Inflammatory macrophage treated with lipopolysaccharide for 4 hours (primary cell): Measurements from ENCODE around the gene RAB6A.

Source experiments
- DNase-seq: peaks from one replicate; pipeline ENCODE4 v3.0.0-alpha.2; 2020

Gene RAB6A

DNA sequence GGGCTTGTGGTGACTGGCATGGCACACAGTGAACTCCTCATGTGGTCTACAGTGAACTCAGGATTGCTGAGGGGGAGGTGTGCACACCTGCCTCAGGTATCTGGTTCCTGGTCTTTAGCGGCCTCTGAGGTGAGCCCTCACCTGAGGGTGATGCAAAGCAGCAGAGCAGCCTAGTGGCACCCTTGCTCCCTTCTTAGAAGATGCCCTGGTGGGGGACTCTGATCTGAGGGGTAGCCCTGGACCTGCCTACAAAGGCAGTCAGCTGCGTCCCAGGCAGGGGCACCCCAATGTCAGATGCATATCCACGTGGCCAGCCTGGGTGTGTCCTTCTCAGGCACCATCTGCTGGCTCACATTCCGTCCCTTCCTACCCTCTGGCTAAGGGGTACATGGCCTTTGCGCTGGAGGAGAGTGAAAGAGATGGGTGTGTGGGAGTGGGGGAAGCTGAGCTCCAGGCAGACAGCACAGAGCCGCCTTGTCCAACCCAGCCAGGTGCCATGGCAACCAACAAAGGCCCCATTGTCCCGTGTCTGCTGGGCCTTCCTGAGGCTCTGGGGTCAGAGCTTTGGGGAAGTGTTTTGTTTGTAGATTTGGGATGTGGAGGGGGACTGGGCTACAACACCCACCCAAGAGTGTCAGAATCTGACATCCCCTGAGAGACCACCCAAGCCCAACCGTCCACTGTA is 108.7 kb downstream of the RAB6A start:
- DNase-seq: no peak

DNA sequence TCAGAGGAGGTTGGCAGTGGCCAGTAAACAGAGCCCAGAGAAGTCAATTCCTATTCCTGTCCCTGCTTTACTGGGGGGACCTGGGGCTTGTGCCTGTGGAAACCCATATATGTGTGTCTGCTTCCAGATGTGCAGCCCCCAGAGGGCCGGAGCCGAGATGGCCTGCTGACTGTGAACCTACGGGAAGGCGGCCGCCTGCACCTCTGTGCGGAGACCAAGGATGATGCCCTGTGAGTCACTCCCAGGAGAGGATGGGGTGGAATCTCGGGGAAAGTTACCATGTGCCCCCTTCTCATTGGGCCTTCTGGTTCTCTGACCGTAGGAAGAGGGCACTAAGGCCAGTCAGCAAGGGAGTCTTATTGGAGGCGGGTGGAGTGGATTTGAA is 109.2 kb downstream of the RAB6A start:
- DNase-seq: no peak

DNA sequence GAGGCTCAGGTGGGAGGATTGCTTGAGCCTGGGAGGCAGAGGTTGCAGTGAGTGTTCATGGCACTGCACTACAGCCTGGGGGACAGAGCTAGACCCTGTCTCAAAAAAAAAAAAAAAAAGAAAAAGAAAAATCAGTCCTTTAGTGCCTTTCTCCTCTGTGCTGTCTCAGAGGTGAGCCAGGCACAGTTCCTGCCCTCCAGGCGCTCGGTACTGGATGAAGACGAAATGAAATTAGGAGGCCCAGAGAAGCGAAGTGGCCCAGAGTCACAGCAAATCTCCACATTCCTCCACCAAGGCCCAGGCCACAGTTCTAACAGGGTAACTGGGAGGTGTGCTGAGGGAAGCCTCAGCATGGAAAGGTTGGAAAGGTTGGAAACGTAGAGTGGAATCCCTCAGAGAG is 109.6 kb downstream of the RAB6A start:
- DNase-seq: no peak

DNA sequence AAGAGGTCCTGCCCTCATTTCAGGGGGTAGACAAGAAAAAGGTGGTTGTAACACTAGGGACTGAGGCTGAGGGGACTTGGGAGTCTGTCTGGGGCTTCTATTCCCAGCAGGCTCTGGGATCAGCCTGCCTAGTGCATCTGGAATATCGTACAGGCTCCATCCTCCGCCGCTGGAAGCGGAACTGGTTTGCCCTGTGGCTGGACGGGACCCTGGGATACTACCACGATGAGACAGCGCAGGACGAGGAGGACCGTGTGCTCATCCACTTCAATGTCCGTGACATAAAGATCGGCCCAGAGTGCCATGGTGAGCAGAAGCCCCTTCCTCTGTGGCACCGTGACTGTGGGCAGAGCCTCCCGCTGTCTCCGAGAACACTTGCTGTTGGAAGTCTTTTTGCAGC is 110.5 kb downstream of the RAB6A start:
- no peak for DNase-seq

DNA sequence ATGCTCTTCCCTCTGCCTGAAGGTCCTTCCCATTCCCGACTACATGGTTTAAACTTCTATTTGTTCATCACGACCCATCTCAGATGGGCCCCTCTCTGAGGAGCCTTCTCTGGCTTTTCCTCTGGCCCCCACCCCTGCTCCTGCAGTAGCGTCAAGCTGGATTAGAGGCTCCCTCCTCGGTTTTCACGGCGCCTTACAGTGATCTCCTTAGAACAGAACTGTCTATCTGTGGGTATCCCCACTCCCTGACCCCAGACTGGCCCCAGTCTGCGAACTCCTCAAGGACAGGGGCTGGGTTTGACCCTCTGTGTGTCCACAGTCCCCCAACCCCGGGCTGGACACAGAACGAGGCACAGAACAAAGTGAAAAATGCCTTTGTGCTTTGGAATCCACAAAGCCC is 111.7 kb downstream of the RAB6A start:
- no peak for DNase-seq

DNA sequence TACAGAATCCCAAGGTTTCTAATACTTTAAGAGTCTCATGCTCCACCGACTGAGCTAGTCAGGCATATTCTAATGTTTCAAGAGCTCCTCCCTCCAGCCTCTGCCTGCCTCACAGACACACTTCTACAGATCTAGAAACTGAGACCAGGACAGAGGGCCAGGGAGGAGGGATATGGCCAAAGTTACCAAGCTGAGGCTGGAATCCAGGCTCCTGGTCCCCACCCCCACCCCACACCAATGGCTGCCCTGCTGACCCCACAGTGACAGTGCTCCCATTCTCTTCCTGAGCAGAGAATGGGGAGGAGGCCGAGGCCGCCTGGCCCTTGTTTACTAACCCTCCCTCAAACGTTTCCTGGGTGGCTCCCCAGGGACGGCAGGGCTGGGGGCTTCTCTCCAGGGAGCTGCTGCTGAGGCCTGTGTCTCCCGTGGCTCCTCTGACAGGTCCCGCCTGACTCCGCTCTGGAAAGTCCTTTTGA is 112.3 kb downstream of the RAB6A start:
- no peak for DNase-seq

DNA sequence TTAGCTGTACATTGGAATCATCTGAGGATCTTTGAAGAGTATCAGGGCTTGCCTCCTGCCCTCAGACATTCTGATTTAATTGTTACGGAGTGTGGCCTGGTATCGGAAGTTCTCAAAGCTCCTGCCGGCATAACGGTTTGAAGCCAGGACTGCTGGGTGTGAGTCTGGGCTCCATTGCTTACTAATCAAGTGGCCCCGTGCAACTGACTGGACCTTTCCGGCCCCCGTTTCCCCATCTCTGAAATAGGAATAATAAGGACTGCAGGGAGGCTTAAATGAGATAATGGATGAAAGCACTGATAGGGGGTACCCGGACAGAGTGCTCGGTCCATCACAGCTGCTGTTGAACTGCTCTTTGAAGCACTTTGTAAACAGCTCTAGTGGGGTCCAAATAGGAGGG is 112.8 kb downstream of the RAB6A start:
- DNase-seq: no peak

DNA sequence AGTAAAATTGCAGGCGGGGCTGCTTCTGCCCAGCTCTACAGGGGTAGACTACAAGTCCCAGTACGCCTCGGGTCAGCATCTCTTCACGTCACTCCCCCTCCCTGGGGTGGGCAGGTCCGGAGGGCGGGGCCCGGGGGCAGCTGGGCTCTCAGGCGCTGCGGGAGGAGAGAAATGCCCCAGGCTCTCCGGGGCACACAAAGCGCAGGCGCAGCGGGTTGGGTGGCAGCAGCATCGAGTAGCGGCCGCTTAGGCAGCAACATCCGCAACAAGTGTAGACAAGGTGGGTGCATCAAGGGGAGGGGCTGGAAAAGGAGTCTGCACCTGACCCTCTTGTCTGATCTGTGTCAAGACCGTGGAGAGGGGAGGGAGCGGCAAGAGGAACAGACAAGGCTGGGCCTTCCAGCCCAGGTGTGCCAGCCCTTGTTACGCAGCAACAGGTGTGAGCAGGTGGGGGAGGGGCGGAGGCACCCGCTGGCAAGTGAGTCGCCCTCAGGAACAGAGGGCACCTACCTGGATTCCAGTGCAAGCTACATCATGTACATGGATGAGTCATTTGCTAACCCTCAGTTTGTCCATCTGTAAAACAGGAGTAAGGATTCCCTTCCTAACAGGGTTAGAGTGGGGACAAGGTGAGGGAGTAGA is 113.3 kb downstream of the RAB6A start:
- DNase-seq: peak; percentile 80

DNA sequence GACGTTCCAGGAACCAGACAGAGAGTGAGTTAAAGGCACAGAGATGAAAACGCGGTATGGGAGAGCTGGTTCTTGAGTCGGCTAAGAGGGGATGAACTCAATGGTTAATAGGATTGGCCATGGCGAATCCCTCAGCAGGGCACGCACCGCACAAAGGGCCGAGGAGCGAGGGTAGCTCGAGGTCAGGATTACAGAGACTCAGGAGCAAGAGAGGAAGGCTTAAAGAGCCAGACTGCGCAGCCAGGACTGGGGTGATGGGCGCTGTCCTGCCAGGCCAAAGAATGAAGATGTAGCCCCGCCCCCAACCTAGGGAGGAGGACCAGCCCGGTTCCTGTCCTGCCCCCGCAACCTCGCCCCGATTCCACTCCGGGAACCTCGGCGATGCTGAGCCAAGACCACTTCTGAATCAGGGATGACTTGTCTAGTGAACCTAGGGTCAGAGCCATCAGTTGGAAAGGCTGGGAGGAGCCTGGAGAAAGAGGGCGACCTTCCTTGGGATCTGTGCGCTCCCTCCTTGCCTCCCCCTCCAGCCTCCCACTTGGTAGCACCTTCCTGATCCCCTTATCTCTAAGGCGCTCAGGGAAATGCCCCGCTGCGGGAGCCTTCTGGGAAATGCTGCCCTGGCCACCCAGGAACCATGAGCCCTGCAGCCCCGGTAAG is 114.8 kb downstream of the RAB6A start, which contains the start of gene PLEKHB1:
TSS of gene PLEKHB1 (plus strand) at position 610 of the 660 bp plus-strand sequence. CDS start at position 638, 28 bp downstream.
- no peak for DNase-seq

DNA sequence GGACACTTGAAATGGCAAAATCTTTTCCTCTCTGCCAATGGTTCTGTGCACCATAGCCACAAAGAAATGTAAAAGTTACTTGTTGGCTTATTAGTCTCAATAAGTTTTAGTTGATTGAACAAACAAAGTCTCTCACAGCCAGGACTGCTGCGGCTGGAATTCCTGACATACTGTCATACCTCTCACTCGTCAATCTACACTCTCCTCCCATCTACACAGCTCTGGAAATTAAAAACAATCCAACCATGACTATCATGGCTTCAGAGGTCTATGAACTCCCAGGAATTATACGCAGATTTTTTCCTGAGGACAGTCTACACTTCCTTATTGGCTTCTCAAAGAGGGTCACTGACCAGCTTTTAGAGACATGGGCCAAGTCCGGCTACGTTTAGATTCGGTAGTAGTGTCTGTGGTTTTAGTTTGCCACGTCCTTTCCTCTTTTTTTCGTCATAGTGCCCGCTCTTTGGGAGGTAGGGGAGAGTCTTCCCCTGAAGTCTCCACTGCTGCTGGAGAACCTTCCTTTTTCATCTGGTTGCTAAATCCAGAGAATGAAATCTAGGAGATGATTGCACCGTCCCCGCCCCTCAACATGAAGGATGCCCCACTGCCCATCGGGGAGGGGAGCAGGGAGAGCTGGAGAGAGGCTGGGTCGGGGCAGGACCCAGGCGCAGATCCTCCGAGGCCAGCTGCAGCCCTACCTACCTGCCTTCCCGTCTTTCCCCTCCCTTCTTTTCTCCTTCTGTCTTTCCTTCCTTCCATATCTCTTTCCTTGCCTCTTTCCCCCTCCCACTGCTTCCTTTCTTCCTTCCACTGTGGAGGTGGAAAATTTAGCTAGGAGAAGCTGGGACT is 115.5 kb downstream of the RAB6A start:
- peak; percentile 34 for DNase-seq

DNA sequence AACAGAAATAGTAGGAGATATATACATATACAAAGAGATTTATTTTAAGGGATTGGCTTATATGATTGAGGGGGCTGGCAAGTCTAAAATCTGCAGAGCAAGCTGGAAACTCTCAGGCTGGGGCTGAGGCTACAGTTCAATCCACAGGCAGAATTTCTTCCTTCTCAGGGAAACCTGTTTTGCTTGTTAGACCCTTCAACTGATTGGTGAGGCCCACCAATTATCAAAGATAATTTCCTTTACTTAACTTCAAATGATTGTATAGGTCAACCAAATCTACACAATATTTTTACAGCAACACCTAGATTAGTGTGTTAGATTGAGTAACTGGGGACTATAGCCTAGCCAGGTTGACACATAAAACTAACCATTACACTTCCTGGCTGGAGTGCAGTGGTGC is 119.2 kb downstream of the RAB6A start:
- no peak for DNase-seq

DNA sequence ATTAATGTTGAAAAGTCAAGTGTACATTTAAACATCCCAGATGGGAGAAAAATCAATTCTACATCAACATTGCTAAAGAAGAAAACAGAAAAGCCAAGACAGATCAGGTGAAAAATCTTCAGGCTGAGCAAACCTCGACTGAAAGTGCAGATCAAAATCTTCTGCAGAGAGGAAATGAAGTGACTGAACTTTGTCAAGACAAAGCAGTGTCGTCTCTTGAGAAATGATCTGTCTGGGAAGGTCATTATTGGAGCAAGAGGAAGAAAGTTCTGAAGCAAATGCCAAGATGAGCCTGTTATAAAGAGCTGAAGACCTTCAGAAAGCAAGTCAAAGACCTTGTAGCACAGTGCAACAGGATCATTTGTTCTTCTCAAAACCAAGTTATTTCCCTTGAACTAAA is 120.3 kb downstream of the RAB6A start:
- DNase-seq: peak; percentile 26

DNA sequence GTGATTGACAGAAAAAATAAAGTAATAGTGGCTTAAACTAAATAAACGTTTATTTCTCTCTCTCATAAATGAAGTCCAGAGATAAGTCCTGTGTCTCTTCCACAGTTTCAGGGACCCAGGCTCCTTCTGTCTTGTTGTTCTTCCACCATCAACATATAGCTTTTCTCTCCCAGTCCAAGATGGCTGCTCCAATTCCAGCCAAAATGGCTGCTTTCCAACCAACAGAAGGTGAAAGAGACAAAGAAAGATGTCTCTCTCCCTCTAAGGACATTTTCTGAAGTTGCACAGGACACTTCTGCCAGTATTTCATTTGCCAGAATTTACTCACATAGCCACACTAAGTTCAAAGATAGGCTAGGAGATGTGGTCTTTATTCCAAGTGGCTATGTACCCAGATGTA is 123.9 kb downstream of the RAB6A start:
- DNase-seq: no peak

DNA sequence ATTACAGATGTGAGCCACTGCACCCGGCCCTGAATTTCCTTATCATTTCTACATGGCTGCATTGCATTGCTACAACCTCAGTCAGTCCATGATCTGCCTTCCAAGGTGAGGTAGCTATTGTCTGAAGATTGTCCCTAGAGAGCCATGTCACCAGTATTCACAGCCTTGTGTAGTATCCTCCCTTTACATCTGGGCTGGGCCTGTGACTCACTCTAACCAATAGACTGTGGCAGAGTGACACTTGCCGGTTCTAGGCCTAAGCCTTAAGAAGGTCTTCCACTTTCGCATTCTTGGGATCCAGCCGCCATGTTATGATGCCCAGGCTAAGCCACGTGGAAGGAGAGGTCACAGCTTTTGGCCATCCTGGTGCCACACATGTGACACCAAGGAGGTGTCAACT is 124.6 kb downstream of the RAB6A start:
- no peak for DNase-seq

DNA sequence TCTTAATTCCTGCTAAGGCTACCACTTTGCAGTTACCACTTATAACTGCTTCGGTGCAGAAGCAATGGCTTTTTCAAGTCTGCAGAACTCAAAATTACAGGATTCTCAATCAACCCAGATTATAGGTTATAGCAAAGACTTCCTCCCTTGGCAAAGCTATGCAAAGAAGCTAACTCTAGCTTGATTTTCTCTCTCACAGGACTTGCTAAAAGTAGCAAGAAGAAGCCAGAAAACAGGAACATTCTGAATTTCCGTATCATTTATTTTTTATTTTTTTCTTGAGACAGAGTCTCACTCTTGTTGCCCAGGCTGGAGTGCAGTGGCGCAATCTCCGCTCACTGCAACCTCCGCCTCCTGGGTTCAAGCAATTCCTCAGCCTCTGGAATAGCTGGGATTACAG is 125.2 kb downstream of the RAB6A start:
- no peak for DNase-seq

DNA sequence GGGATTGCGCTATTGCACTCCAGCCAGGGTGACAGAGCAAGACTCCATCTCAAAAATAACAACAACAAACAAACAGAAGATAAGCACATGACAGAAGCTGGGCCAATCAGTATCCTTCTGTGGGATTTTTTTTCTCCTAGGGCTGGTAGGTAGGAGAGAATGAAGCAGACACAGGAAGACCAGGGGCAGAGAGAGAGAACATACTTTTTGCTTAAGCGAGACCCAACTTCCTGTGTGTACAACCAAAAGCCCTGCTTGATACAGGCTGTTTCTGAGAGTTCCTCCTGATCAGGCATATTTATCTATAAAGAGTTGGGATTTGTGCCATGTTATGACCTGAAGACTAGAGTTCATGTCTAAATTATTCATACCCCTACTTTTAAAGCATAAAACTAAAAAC is 126.9 kb downstream of the RAB6A start:
- DNase-seq: no peak

DNA sequence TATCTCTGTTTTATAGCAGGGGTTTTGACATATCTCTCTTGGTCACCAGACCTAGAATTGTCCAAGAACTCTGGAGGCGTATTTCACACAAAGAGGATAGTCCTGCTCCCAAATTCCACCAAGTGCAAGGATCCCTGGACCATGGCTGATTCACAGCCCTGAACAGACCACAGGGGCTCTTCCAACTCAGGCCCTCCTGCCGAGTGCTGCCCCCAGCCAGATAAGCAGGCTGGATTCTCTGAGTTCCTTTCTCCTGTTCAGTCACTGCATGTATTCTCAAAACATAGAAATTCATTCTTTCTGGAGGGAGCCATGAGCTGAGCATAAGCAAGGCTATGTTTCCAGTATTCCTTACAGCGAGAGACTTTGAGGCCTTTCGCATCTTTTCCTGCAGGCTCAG is 127.9 kb downstream of the RAB6A start:
- no peak for DNase-seq

DNA sequence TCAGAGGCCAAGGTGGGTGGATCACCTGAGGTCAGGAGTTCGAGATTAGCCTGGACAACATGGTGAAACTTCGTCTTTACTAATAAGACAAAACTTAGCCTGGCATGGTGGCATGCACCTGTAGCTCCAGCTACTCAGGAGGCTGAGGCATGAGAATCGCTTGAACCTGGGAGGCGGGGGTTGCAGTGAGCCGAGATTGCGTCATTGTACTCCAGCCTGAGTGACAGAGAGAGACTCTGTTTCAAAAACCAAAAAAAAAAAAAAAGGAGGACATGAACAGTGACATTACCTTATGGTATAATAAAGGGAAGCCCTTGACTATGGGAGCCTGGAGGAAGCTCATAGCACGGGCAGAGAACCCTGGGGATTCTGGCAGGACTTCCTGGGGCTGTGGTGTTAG is 131.0 kb downstream of the RAB6A start:
- no peak for DNase-seq

DNA sequence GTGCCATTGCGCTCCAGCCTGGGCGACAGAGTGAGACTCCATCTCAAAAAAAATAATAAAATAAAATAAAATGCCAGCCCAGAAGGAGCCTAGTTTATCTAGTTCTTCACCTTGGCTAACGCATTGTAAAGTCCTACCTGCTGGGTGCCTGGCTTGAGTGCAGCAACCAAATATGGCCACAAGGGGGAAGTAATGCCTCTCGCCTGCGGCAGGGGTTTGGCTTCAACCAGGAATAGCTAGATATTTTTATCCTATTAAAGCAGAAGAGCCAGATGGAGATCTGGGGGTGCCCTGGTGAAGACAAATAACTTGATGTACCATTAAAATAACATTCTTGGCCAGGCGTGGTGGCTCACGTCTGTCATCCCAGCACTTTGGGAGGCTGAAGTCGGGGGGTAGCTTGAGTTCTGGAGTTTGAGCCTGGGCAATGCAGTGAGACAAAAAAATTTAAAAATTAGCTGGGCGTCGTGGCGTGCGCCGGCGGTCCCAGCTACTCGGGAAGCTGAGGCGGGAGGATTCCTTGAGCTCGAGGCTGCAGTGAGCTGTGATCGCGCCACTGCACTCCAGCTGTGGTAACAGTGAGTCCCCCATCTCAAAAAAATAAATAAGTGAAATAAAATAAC is 135.1 kb downstream of the RAB6A start:
- peak; percentile 69 for DNase-seq
